H9 (cell line): ENCODE data around the gene ZGLP1. TPM values are rescaled to one million over a fixed set of nuclear protein-coding genes. Genes with fewer than 3 reads are reported as not detected.

ENCODE experiments used
- DNase-seq: peaks from one replicate; pipeline ENCODE4 v3.0.0-alpha.2; 2017
- H2AFZ ChIP-seq: one replicate; pipeline ENCODE4 v1.6.1; 2013; ENCODE audit warnings: mild to moderate bottlenecking, low read length, control low read depth, moderate library complexity
- H2AK5ac ChIP-seq: 2 replicates; pipeline ENCODE4 v1.6.1; 2013; ENCODE audit warnings: low read length, control low read depth, mixed read lengths; ENCODE audit not compliant: insufficient read length
- H2BK120ac ChIP-seq: one replicate; pipeline ENCODE4 v1.6.1; 2013; ENCODE audit warnings: low read depth, mild to moderate bottlenecking, low read length, control low read depth, inconsistent platforms; ENCODE audit not compliant: poor library complexity, severe bottlenecking
- H2BK12ac ChIP-seq: 2 replicates; pipeline ENCODE4 v1.6.1; 2013; ENCODE audit warnings: low read length, control low read depth, mixed read lengths, low read depth; ENCODE audit not compliant: insufficient read length
- H2BK15ac ChIP-seq: 2 replicates; pipeline ENCODE4 v1.6.1; 2013; ENCODE audit warnings: low read depth, low read length, control low read depth
- H2BK20ac ChIP-seq: one replicate; pipeline ENCODE4 v1.6.1; 2013; ENCODE audit warnings: low read depth, mild to moderate bottlenecking, low read length, control low read depth, inconsistent platforms; ENCODE audit not compliant: poor library complexity, severe bottlenecking
- H2BK5ac ChIP-seq: 2 replicates; pipeline ENCODE4 v1.6.1; 2013; ENCODE audit warnings: low read length, control low read depth, mixed read lengths; ENCODE audit not compliant: insufficient read length
- H3K14ac ChIP-seq: 2 replicates; pipeline ENCODE4 v1.6.1; 2013; ENCODE audit warnings: low read length, control low read depth; ENCODE audit not compliant: insufficient read depth
- H3K18ac ChIP-seq: 2 replicates; pipeline ENCODE4 v1.6.1; 2013; ENCODE audit warnings: low read depth, mild to moderate bottlenecking, mixed read lengths, low read length, control low read depth; ENCODE audit not compliant: insufficient read length
- H3K23ac ChIP-seq: 2 replicates; pipeline ENCODE4 v1.6.1; 2013; ENCODE audit warnings: low read length, control low read depth, mixed read lengths, low read depth; ENCODE audit not compliant: insufficient read length
- H3K23me2 ChIP-seq: 2 replicates; pipeline ENCODE4 v1.6.1; 2013; ENCODE audit warnings: low read depth, mild to moderate bottlenecking, mixed read lengths, low read length, control low read depth; ENCODE audit not compliant: insufficient read length, poor library complexity, severe bottlenecking
- H3K27ac ChIP-seq: 2 replicates; pipeline ENCODE4 v1.5.1; 2013; ENCODE audit warnings: low read length, control low read depth, mixed read lengths, low read depth; ENCODE audit not compliant: insufficient read length
- H3K27me3 ChIP-seq: 2 replicates; pipeline ENCODE4 v1.6.1; 2013; ENCODE audit warnings: low read length, control low read depth, inconsistent platforms; ENCODE audit not compliant: insufficient read depth
- H3K4ac ChIP-seq: 2 replicates; pipeline ENCODE4 v1.6.1; 2013; ENCODE audit warnings: low read depth, mild to moderate bottlenecking, control low read depth, inconsistent platforms, low read length, moderate library complexity
- H3K4me1 ChIP-seq: 2 replicates; pipeline ENCODE4 v1.6.1; 2013; ENCODE audit warnings: low read length, control low read depth, inconsistent platforms; ENCODE audit not compliant: insufficient read depth
- H3K4me2 ChIP-seq: 2 replicates; pipeline ENCODE4 v1.6.1; 2013; ENCODE audit warnings: low read length, control low read depth, mixed read lengths; ENCODE audit not compliant: insufficient read length, insufficient read depth
- H3K56ac ChIP-seq: 2 replicates; pipeline ENCODE4 v1.6.1; 2013; ENCODE audit warnings: low read depth, mild to moderate bottlenecking, mixed read lengths, low read length, control low read depth; ENCODE audit not compliant: insufficient read length
- H3K79me1 ChIP-seq: 2 replicates; pipeline ENCODE4 v1.6.1; 2013; ENCODE audit warnings: low read depth, mild to moderate bottlenecking, moderate library complexity, low read length, control low read depth, inconsistent platforms; ENCODE audit not compliant: insufficient read depth, poor library complexity, severe bottlenecking
- H3K79me2 ChIP-seq: 2 replicates; pipeline ENCODE4 v1.6.1; 2013; ENCODE audit warnings: low read length, control low read depth, inconsistent platforms; ENCODE audit not compliant: insufficient read depth
- H3K9ac ChIP-seq: 2 replicates; pipeline ENCODE4 v1.6.1; 2013; ENCODE audit warnings: low read length, control low read depth, mixed read lengths; ENCODE audit not compliant: insufficient read length; ENCODE audit errors: extremely low read depth
- H3K9me3 ChIP-seq: one replicate; pipeline ENCODE4 v1.6.1; 2013; ENCODE audit warnings: low read depth, low read length, inconsistent platforms; ENCODE audit not compliant: control insufficient read depth
- H3T11ph ChIP-seq: one replicate; pipeline ENCODE4 v1.6.1; 2013; ENCODE audit warnings: mild to moderate bottlenecking, low read length, control low read depth, inconsistent platforms
- H4K20me1 ChIP-seq: one replicate; pipeline ENCODE4 v1.6.1; 2013; ENCODE audit not compliant: control insufficient read depth, insufficient read length, insufficient read depth
- H4K5ac ChIP-seq: 2 replicates; pipeline ENCODE4 v1.6.1; 2013; ENCODE audit warnings: low read depth, mild to moderate bottlenecking, mixed read lengths, low read length, control low read depth; ENCODE audit not compliant: insufficient read length
- H4K8ac ChIP-seq: replicated peaks from 2 replicates; pipeline ENCODE4 v1.6.1; 2013; ENCODE audit warnings: low read length, control low read depth, mixed read lengths, low read depth; ENCODE audit not compliant: insufficient read length
- H4K91ac ChIP-seq: 2 replicates; pipeline ENCODE4 v1.6.1; 2013; ENCODE audit warnings: low read depth, mild to moderate bottlenecking, moderate library complexity, mixed read lengths, low read length, control low read depth; ENCODE audit not compliant: insufficient read length
- H3K27ac Mint-ChIP-seq, 3 experiments: 2 replicates in 2 of 3; 3 replicates in 1 of 3; pipeline ENCODE4 v1.8.0; 2020 to 2021; ENCODE audit warnings: mixed read lengths in 3 of 3, mild to moderate bottlenecking in 1 of 3, moderate library complexity in 1 of 3
- H3K27me3 Mint-ChIP-seq: 2 replicates; pipeline ENCODE4 v1.8.0; 2021; ENCODE audit warnings: low read depth, mild to moderate bottlenecking, moderate library complexity, mixed read lengths
- H3K36me3 Mint-ChIP-seq, 3 experiments: 2 replicates in 2 of 3; 3 replicates in 1 of 3; pipeline ENCODE4 v1.8.0; 2020 to 2021; ENCODE audit warnings: low read depth in 3 of 3, mixed read lengths in 3 of 3; ENCODE audit not compliant: insufficient read depth in 1 of 3
- H3K4me1 Mint-ChIP-seq, 2 experiments: 2 replicates each; pipeline ENCODE4 v1.8.0; 2020; ENCODE audit warnings: mixed read lengths in 2 of 2
- H3K4me3 Mint-ChIP-seq, 2 experiments: 2 replicates in 1 of 2; 3 replicates in 1 of 2; pipeline ENCODE4 v1.8.0; 2020 to 2021; ENCODE audit warnings: mild to moderate bottlenecking in 2 of 2, mixed read lengths in 2 of 2, moderate library complexity in 1 of 2
- H3K9me3 Mint-ChIP-seq, 2 experiments: 2 replicates in 1 of 2; 3 replicates in 1 of 2; pipeline ENCODE4 v1.8.0; 2020; ENCODE audit warnings: mild to moderate bottlenecking in 2 of 2, mixed read lengths in 2 of 2, moderate library complexity in 1 of 2
- CTCF ChIP-seq: fragments of 200-600 bp; sonication (generic); conservative IDR thresholded peaks from 3 replicates; pipeline ENCODE4 v1.8.0; 2021; ENCODE audit warnings: antibody characterized with exemption, mild to moderate bottlenecking
- WGBS: extraction: QIAGEN DNeasy Blood & Tissue Kit; methylation state at CpG from one replicate; pipeline ENCODE4 v1.1.7; 2013; ENCODE audit warnings: missing lambda C conversion rate, low lambda C conversion rate, mixed read lengths; ENCODE audit not compliant: insufficient read length; ENCODE audit errors: extremely low coverage; 5-methylcytosine and 5-hydroxymethylcytosine counted together
- total RNA-seq: library from RNA; stranded (reverse); gene quantifications from 2 replicates; pipeline ENCODE4 v1.2.1, GENCODE V29; 2021

The ZGLP1 gene
- total RNA-seq, 1 experiment from 2014 or later: 6.9 TPM

DNA sequence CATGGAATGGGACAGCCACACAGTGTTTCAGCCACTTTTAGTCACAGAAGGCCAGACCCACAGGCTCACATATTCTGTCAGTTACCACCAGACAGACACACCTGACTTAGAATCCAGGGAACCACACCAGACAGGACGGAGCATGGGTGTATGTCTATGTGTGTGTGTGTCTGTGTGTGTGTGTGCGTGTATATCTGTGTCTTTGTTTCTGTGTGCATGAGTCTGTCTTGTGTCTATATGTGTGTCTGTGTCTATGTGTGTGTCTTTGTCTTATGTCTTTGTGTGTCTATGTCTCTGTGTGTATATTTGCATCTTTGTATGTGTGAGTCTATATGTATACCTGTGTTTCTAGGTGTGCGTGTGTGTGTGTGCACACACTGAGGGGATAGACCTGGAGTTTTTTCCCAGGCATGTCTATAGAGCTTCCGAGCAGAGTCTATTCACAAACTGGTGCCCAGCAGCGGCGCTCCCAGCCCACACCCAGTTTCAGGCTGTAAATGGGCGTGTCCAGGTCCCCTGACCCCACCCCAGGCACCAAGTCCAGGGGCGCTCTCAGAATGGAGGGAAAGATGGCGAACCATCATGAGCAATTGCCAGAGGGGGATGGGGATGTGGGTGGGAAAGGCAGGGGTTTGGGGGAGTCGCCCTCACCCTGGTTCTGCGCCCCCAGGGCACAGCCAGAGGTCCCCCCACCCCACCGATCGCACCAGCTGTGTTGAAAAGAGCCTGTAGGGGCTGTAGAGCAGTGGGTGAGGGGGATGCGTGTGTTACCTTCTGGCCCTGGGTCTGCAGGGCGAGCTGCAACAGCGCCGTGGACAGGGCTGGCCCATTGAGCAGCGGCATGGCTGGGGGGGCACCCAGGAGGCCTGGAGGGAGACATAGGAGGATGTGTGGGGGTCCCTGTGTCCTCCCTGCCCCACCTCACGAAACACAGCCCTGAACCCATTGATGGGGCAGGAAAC is 12.5 kb upstream of the ZGLP1 start:
- H3K9me3 ChIP-seq: no peaks in the 10 kb centered on the region
- no peaks in the 10 kb centered on the region for H3K79me1 ChIP-seq
- H4K8ac ChIP-seq: no peak overlapping the region
- DNase-seq: no peak
- no peak overlapping the region for H2BK15ac ChIP-seq
- Mint-ChIP-seq H3K36me3 (peaks cover 22 to 69% (median 54%) of the 10 kb centered on the region in 3 experiments), H3K27me3 (no peaks in the 10 kb centered on the region), H3K9me3 (no peaks in the 10 kb centered on the region; a peak in 1 of 5 replicates), H3K27ac (peak overlapping the region in 1 of 3 experiments; percentile 0; a peak in 1 of 7 replicates), H3K4me3 (no peak overlapping the region), H3K4me1 (no peaks in the 10 kb centered on the region)
- no peak overlapping the region for H4K5ac ChIP-seq
- no peak for TF ChIP-seq CTCF
- no peak overlapping the region for H3K9ac ChIP-seq
- no peaks in the 10 kb centered on the region for H4K20me1 ChIP-seq
- no peaks in the 10 kb centered on the region for H3K79me2 ChIP-seq
- no peak overlapping the region for H2AK5ac ChIP-seq
- H3K23me2 ChIP-seq: no peaks in the 10 kb centered on the region
- no peak overlapping the region for H3T11ph ChIP-seq
- H3K4me1 ChIP-seq: no peaks in the 10 kb centered on the region
- H4K91ac ChIP-seq: no peak overlapping the region
- no peak overlapping the region for H2BK120ac ChIP-seq
- WGBS: no CpG with 5 or more reads among the region's 19 CpGs
- H3K27me3 ChIP-seq: no peaks in the 10 kb centered on the region
- no peak overlapping the region for H3K4ac ChIP-seq
- no peak overlapping the region for H2BK12ac ChIP-seq
- H3K18ac ChIP-seq: no peak overlapping the region
- no peak overlapping the region for H3K23ac ChIP-seq
- H3K4me2 ChIP-seq: no peak overlapping the region
- no peak overlapping the region for H3K27ac ChIP-seq
- H2BK20ac ChIP-seq: no peak overlapping the region
- no peak overlapping the region for H3K14ac ChIP-seq
- no peak overlapping the region for H3K56ac ChIP-seq
- no peak overlapping the region for H2AFZ ChIP-seq
- no peak overlapping the region for H2BK5ac ChIP-seq
